Lower lobe of right lung (tissue), 2 donors: ENCODE data around the gene BAIAP2L2. TPM values are rescaled to one million over a fixed set of nuclear protein-coding genes. Genes with fewer than 3 reads are reported as not detected.

Experiments
- ATAC-seq, 2 donors: fragments of 200-7000 bp; cut with Tn5 transposase; one replicate each; pipeline ENCODE4 v1.9.1; 2020 to 2022; ENCODE audit warnings: mild to moderate bottlenecking in 2 of 2, moderate library complexity in 2 of 2
- DNase-seq: peaks from one replicate; pipeline ENCODE4 v3.0.0-alpha.2; 2020
- H3K27ac ChIP-seq: fragments of 200-600 bp; one replicate; pipeline ENCODE4 v1.8.0; 2022
- H3K27me3 ChIP-seq: fragments of 200-600 bp; one replicate; pipeline ENCODE4 v1.8.0; 2022; ENCODE audit warnings: low read depth
- H3K36me3 ChIP-seq: fragments of 200-600 bp; one replicate; pipeline ENCODE4 v1.8.0; 2022; ENCODE audit warnings: mild to moderate bottlenecking
- H3K4me1 ChIP-seq: fragments of 200-600 bp; one replicate; pipeline ENCODE4 v1.8.0; 2022
- H3K4me3 ChIP-seq: fragments of 200-600 bp; one replicate; pipeline ENCODE4 v1.8.0; 2022; ENCODE audit warnings: mild to moderate bottlenecking
- H3K9me3 ChIP-seq: fragments of 200-600 bp; one replicate; pipeline ENCODE4 v1.8.0; 2022
- CTCF ChIP-seq: fragments of 200-600 bp; IDR thresholded peaks from one replicate; pipeline ENCODE4 v1.8.0; 2022; ENCODE audit warnings: antibody characterized with exemption, mild to moderate bottlenecking
- intact Hi-C: fragments of 100-400 bp; cut with DNase I; formaldehyde crosslinking; loops from one replicate; pipeline ENCODE4 v1.11.0; 2022
- total RNA-seq: library from RNA; stranded (reverse); fragmentation: NEBNext Ultra II Directional; extraction: Animal tissue kit (Norgen Biotek cat#: 25700); gene quantifications from one replicate; pipeline ENCODE4 v1.2.1, GENCODE V29; 2021
- donor health status: DM: no; HTN: yes; CAD: no; lungs with severe emphysema.

The BAIAP2L2 gene
- total RNA-seq, 1 donor from 2014 or later, result 0.44 TPM

- no peaks in the 10 kb centered on the region for H3K9me3 ChIP-seq
- intact Hi-C loops, result no loop called here
- no peak overlapping the region for H3K27ac ChIP-seq
- H3K4me3 ChIP-seq, result no peak overlapping the region
- H3K4me1 ChIP-seq, result peaks cover 22% of the 10 kb centered on the region
- no peak for ATAC-seq
- DNase-seq, result peak; percentile 30
- TF ChIP-seq CTCF, result no peak
- H3K27me3 ChIP-seq, result peaks cover 35% of the 10 kb centered on the region
- no peaks in the 10 kb centered on the region for H3K36me3 ChIP-seq
Measured at GRCh38 chr22:38082986-38083710, 27.3 kb downstream of the BAIAP2L2 start.

GRCh38 chr22:38081941-38082828, 28.3 kb downstream of the BAIAP2L2 start:
- H3K9me3 ChIP-seq, result no peaks in the 10 kb centered on the region
- H3K4me3 ChIP-seq, result peak overlapping the region; percentile 44
- ATAC-seq, result peak; percentile 9 to 13
- no peaks in the 10 kb centered on the region for H3K36me3 ChIP-seq
- no peak for TF ChIP-seq CTCF
- intact Hi-C loops, result no loop called here
- DNase-seq, result peak; percentile 48
- H3K27me3 ChIP-seq, result peaks cover 35% of the 10 kb centered on the region
- H3K4me1 ChIP-seq, result peaks cover 22% of the 10 kb centered on the region
- H3K27ac ChIP-seq, result no peak overlapping the region

- H3K4me1 ChIP-seq, result peaks cover 22% of the 10 kb centered on the region
- H3K9me3 ChIP-seq, result no peaks in the 10 kb centered on the region
- H3K4me3 ChIP-seq, result peak overlapping the region; percentile 44
- H3K27me3 ChIP-seq, result peaks cover 35% of the 10 kb centered on the region
- H3K27ac ChIP-seq, result no peak overlapping the region
- DNase-seq (peak; percentile 48), ATAC-seq (no peak)
- no peak for TF ChIP-seq CTCF
- no peaks in the 10 kb centered on the region for H3K36me3 ChIP-seq
- intact Hi-C loops, result no loop called here
Measured at GRCh38 chr22:38081636-38081940, 28.9 kb downstream of the BAIAP2L2 start.

- no peak for TF ChIP-seq CTCF
- peak overlapping the region; percentile 44 for H3K4me3 ChIP-seq
- intact Hi-C loops, result no loop called here
- H3K27me3 ChIP-seq, result peaks cover 35% of the 10 kb centered on the region
- peaks cover 22% of the 10 kb centered on the region for H3K4me1 ChIP-seq
- H3K36me3 ChIP-seq, result no peaks in the 10 kb centered on the region
- DNase-seq (peak; percentile 55), ATAC-seq (peak; percentile 34 to 35)
- no peak overlapping the region for H3K27ac ChIP-seq
- H3K9me3 ChIP-seq, result no peaks in the 10 kb centered on the region
Measured at GRCh38 chr22:38080850-38081635, 29.4 kb downstream of the BAIAP2L2 start.

GRCh38 chr22:38080474-38080849, 30.0 kb downstream of the BAIAP2L2 start:
- H3K4me3 ChIP-seq, result peak overlapping the region; percentile 44

More at GRCh38 chr22:38080474-38080849, 30.0 kb downstream of the BAIAP2L2 start:
- peaks cover 35% of the 10 kb centered on the region for H3K27me3 ChIP-seq
- peaks cover 22% of the 10 kb centered on the region for H3K4me1 ChIP-seq
- ATAC-seq (no peak), DNase-seq (no peak)
- no peak overlapping the region for H3K27ac ChIP-seq
- H3K36me3 ChIP-seq, result peaks cover 1% of the 10 kb centered on the region
- H3K9me3 ChIP-seq, result no peaks in the 10 kb centered on the region
- no peak for TF ChIP-seq CTCF
- intact Hi-C loops, result no loop called here
